ENCODE measurements around the gene DEGS2.

- TF ChIP-seq CTCF (IDR thresholded peaks at IDR 0.05) (no peak), POLR2A (IDR thresholded peaks at IDR 0.05) (no peak)
Observed at GRCh38 chr14:100120522-100121269, 38.7 kb downstream of the DEGS2 start.

Measured in testis (tissue), 2 donors.